SU-DHL-6 (cell line): Measurements from ENCODE around the gene KCNH1.

ENCODE experiments used
- H2AFZ ChIP-seq: fragments of 200-600 bp; sonication (generic); 2 replicates; pipeline ENCODE4 v1.6.1; 2014; ENCODE audit warnings: low read depth, mild to moderate bottlenecking, moderate library complexity, mixed read lengths, antibody characterized with exemption, low read length; ENCODE audit not compliant: severe bottlenecking
- H3F3A ChIP-seq: fragments of 200-600 bp; shearing (Covaris generic); 2 replicates; pipeline ENCODE4 v1.6.0; 2016; ENCODE audit warnings: antibody characterized with exemption, mild to moderate bottlenecking; ENCODE audit not compliant: insufficient read depth
- H3K27ac ChIP-seq: fragments of 200-600 bp; sonication (generic); 2 replicates; pipeline ENCODE4 v1.5.1; 2016; ENCODE audit warnings: low read depth, mild to moderate bottlenecking, low read length, moderate library complexity, mixed read lengths
- H3K27me3 ChIP-seq: fragments of 200-600 bp; sonication (generic), shearing (Covaris generic); 2 replicates; pipeline ENCODE4 v1.6.0; 2014; ENCODE audit warnings: mild to moderate bottlenecking, low read length
- H3K36me3 ChIP-seq: fragments of 200-600 bp; sonication (generic); 2 replicates; pipeline ENCODE4 v1.6.1; 2014; ENCODE audit warnings: mild to moderate bottlenecking, low read length, mixed read lengths
- H3K4me2 ChIP-seq: fragments of 300-600, 200-600 bp; shearing (Covaris generic), sonication (generic); 2 replicates; pipeline ENCODE4 v1.6.0; 2014; ENCODE audit warnings: low read length, low read depth, mild to moderate bottlenecking; ENCODE audit not compliant: poor library complexity, severe bottlenecking
- H3K4me3 ChIP-seq: fragments of 200-600 bp; sonication (generic); 2 replicates; pipeline ENCODE4 v1.5.1; 2014; ENCODE audit warnings: antibody characterized with exemption, low read length, mild to moderate bottlenecking, mixed read lengths; ENCODE audit not compliant: insufficient read depth, poor library complexity, severe bottlenecking
- H3K79me2 ChIP-seq: fragments of 200-600 bp; sonication (generic); 2 replicates; pipeline ENCODE4 v1.6.1; 2014; ENCODE audit warnings: mild to moderate bottlenecking, low read length, moderate library complexity; ENCODE audit not compliant: insufficient read depth
- H3K9ac ChIP-seq: fragments of 200-600 bp; sonication (generic); 2 replicates; pipeline ENCODE4 v1.7.0; 2014; ENCODE audit warnings: mild to moderate bottlenecking, low read length
- H3K9me2 ChIP-seq: fragments of 200-600 bp; sonication (generic); replicated peaks from 2 replicates; pipeline ENCODE4 v1.6.1; 2014; ENCODE audit warnings: low read length; ENCODE audit not compliant: insufficient read depth
- H3K9me3 ChIP-seq: fragments of 200-600 bp; sonication (generic); 2 replicates; pipeline ENCODE4 v1.6.1; 2014; ENCODE audit warnings: low read length, mixed read lengths; ENCODE audit not compliant: insufficient read depth
- H4K20me1 ChIP-seq: fragments of 200-600 bp; sonication (generic); 2 replicates; pipeline ENCODE4 v1.6.1; 2014; ENCODE audit warnings: low read depth, mild to moderate bottlenecking, antibody characterized with exemption, low read length, moderate library complexity, mixed read lengths
- EZH2phosphoT487 ChIP-seq: fragments of 200-600 bp; sonication (generic), shearing (Covaris generic); conservative IDR thresholded peaks from 2 replicates; pipeline ENCODE4 v1.6.1; 2018; ENCODE audit warnings: mild to moderate bottlenecking, antibody characterized with exemption, low read length, moderate library complexity, mixed read lengths
- TF ChIP-seq, protein P1 (sequence below): fragments of 200-600 bp; sonication (generic); IDR thresholded peaks from one replicate; pipeline ENCODE4 v1.5.1; 2017; ENCODE audit warnings: antibody characterized with exemption, mild to moderate bottlenecking, low read length, moderate library complexity; ENCODE audit not compliant: insufficient read depth, poor library complexity, severe bottlenecking

The KCNH1 gene

GRCh38 chr1:210817385-210818275, 316.3 kb downstream of the KCNH1 start:
- no peaks in the 10 kb centered on the region for H3F3A ChIP-seq
- no peak overlapping the region for H3K4me2 ChIP-seq
- no peaks in the 10 kb centered on the region for H3K36me3 ChIP-seq
- no peak overlapping the region for H3K4me3 ChIP-seq
- no peaks in the 10 kb centered on the region for H3K79me2 ChIP-seq
- no peaks in the 10 kb centered on the region for H3K9me3 ChIP-seq
- no peak overlapping the region for H2AFZ ChIP-seq
- no peak overlapping the region for H3K27ac ChIP-seq
- H3K9me2 ChIP-seq = no peaks in the 10 kb centered on the region
- no peaks in the 10 kb centered on the region for H3K27me3 ChIP-seq
- TF ChIP-seq, protein P1, sequence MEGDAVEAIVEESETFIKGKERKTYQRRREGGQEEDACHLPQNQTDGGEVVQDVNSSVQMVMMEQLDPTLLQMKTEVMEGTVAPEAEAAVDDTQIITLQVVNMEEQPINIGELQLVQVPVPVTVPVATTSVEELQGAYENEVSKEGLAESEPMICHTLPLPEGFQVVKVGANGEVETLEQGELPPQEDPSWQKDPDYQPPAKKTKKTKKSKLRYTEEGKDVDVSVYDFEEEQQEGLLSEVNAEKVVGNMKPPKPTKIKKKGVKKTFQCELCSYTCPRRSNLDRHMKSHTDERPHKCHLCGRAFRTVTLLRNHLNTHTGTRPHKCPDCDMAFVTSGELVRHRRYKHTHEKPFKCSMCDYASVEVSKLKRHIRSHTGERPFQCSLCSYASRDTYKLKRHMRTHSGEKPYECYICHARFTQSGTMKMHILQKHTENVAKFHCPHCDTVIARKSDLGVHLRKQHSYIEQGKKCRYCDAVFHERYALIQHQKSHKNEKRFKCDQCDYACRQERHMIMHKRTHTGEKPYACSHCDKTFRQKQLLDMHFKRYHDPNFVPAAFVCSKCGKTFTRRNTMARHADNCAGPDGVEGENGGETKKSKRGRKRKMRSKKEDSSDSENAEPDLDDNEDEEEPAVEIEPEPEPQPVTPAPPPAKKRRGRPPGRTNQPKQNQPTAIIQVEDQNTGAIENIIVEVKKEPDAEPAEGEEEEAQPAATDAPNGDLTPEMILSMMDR = no peak
- no peak for TF ChIP-seq EZH2phosphoT487
- no peaks in the 10 kb centered on the region for H4K20me1 ChIP-seq
- no peak overlapping the region for H3K9ac ChIP-seq

DNA sequence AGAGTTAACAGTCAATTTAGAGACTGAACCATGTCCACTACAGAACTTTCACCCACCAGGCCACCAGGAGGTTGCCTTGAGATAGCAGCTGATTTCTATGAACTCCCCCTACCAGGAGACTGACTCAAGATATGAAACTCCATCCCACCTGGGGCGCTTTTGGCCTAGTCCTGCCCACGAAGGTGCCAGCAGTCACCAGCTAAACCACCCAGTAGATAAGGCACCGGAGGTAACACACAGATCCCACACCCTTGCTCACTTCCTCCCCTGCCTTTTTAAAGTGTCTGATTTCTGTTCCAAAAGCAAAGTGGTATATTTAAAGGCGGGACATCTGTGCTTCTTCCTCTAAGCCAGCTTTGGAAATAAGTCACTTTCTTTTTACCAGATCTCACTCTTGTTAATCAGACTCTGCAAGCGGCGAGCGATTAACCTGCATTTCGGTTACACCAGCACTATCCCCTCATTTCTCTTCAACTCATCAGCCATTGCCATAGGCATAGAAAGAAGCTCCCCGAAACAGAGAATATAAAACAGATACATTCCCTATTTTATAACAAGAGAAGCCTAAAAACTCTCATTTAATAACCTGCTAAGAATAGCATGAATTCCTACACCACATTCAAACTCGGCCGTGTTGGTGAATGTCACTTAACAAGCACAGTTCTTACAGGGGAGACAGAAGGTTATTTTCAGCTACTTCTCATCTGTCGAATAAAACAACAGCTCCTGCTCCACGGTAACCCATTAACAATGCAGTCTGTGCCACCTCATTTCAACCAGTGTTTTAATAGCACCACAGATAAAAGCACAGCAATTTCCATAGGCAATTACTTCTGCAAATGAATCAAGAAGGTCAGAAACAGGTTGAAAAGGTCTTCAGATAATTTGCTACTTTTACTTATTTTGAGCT, 318.1 kb downstream of the KCNH1 start:
- Histone ChIP-seq H4K20me1 (no peaks in the 10 kb centered on the region), H3K4me3 (no peak overlapping the region), H3K27ac (no peak overlapping the region), H3F3A (no peaks in the 10 kb centered on the region), H2AFZ (no peak overlapping the region), H3K79me2 (no peaks in the 10 kb centered on the region), H3K9ac (no peak overlapping the region), H3K9me3 (no peaks in the 10 kb centered on the region), H3K9me2 (no peaks in the 10 kb centered on the region), H3K36me3 (no peaks in the 10 kb centered on the region), H3K27me3 (no peaks in the 10 kb centered on the region), H3K4me2 (no peak overlapping the region)
- TF ChIP-seq, protein P1 = no peak
- no peak for TF ChIP-seq EZH2phosphoT487

- Histone ChIP-seq H3K9me2 (no peaks in the 10 kb centered on the region), H3K9ac (no peak overlapping the region)
- TF ChIP-seq EZH2phosphoT487 = no peak
Observed at GRCh38 chr1:210814382-210815123, 319.4 kb downstream of the KCNH1 start.

More at GRCh38 chr1:210814382-210815123, 319.4 kb downstream of the KCNH1 start:
- Histone ChIP-seq H3K9me3 (no peaks in the 10 kb centered on the region), H3K79me2 (no peaks in the 10 kb centered on the region), H3K36me3 (no peaks in the 10 kb centered on the region), H3K4me2 (no peak overlapping the region), H4K20me1 (no peaks in the 10 kb centered on the region), H3K27ac (no peak overlapping the region), H3F3A (no peaks in the 10 kb centered on the region), H2AFZ (no peak overlapping the region), H3K27me3 (no peaks in the 10 kb centered on the region), H3K4me3 (no peak overlapping the region)
